Mammary epithelial cell (primary cell): Measurements from ENCODE around the gene KRT83.

Source experiments
- CTCF ChIP-seq, 2 donors: IDR thresholded peaks in 1 of 2; conservative IDR thresholded peaks in 1 of 2; 2 replicates each; pipeline ENCODE4 v1.5.1; 2011 to 2012; ENCODE audit warnings: inconsistent platforms in 2 of 2, low read length in 2 of 2, mild to moderate bottlenecking in 2 of 2, control low read depth in 1 of 2, low read depth in 1 of 2; ENCODE audit not compliant: insufficient read depth in 1 of 2; ENCODE audit errors: extremely low read depth in 1 of 2
- EZH2 ChIP-seq: IDR thresholded peaks from 2 replicates; pipeline ENCODE4 v1.6.1; 2012; ENCODE audit warnings: low read length, inconsistent platforms, borderline replicate concordance

- TF ChIP-seq CTCF (conservative IDR thresholded peaks at IDR 0.05 in 1 of 2, IDR thresholded peaks at IDR 0.05 in 1 of 2; ENCODE audit: extremely low read depth in 1 of 2, insufficient read depth in 1 of 2, low read depth in 1 of 2, low read length in 2 of 2) (no peak), EZH2 (no peak)
These were observed 220 bp upstream of the KRT83 start for GRCh38 chr12:52321418-52321817.
